IMR-90 (cell line): ENCODE data around the gene MICAL2. TPM values are rescaled to one million over a fixed set of nuclear protein-coding genes. Genes with fewer than 3 reads are reported as not detected.

ENCODE experiments used
- RAD21 ChIP-seq: IDR thresholded peaks from 2 replicates; pipeline ENCODE4 v1.6.1; 2012; ENCODE audit warnings: low read length, improper control_type of control experiment
- polyA plus RNA-seq, 3 experiments: library from polyadenylated mRNA; depleted of rRNA; stranded (reverse); fragments of >200 nt; gene quantifications; 2 replicates each; pipeline ENCODE4 v1.2.3, GENCODE V29; 2012; ENCODE audit warnings: low replicate concordance in 1 of 3
- total RNA-seq: library from RNA; depleted of rRNA; stranded (reverse); fragments of >200 nt; gene quantifications from 2 replicates; pipeline ENCODE4 v1.2.3, GENCODE V29; 2012
- TF ChIP-seq, protein P1 (sequence below): fragments of 150-350 bp; IDR thresholded peaks from 2 replicates; pipeline ENCODE4 v1.6.1; 2017; ENCODE audit warnings: mild to moderate bottlenecking, antibody characterized with exemption, low read length, low read depth

The MICAL2 gene
- total and polyA plus RNA-seq, 2 of the 4 experiments (the other 2 are of a cell fraction) = 170 to 336 TPM

DNA sequence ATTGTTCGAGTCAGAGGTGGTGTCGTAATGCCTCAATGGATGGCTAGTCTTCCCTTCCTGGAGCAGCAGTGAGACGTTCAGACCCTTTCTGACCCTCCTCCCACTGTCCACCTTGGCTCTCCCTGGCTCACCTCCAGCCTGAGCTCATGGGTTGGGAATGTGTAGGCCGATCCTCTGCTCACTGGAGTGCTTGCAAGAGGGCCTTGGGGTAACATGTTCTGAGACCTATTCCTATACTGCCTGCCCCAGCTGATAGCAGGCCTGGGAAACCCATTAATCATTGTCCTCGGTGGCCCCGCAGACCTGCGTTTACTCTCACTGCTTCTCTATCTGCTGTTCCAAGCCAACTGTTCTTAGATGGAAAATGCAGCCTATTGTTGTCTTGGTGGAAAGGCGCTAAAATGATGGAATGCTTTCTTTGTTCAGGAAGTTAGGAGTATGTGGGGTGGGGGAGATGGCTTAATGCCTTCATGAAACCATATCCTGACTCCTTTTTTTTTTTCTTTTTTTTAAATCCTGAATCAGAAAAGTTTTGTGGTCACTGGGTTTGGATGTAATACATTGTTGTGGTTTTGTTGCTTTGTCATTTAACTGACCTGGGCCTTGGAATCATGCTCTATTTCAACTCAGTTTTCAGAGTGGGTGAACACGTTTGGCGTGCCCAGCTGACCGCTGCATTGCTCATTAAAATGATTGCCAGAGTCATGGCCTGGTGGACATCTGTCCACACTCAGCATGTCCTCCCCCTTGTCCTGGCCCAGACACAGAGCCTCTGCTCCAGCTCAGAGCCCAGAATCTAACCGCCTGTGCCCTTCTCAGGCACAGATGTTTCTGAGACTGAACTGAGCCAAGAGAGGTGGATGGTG lies 72.5 kb downstream of the MICAL2 start (continued):
- TF ChIP-seq, protein P1, sequence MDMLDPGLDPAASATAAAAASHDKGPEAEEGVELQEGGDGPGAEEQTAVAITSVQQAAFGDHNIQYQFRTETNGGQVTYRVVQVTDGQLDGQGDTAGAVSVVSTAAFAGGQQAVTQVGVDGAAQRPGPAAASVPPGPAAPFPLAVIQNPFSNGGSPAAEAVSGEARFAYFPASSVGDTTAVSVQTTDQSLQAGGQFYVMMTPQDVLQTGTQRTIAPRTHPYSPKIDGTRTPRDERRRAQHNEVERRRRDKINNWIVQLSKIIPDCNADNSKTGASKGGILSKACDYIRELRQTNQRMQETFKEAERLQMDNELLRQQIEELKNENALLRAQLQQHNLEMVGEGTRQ = peak; percentile 45
- no peak; the same call in none of the 2 replicates for TF ChIP-seq RAD21
